ENCODE results near the gene JUN.
"Not testable (repeated sequence)": the region's sequence is repeated elsewhere in the genome, so short reads cannot be mapped to it uniquely, and the experiment has no call there.

JUN gene

GRCh38 chr1:58805716-58806571, 22.1 kb upstream of the JUN start:
- no peak for DNase-seq

- no peak for DNase-seq
Measured at GRCh38 chr1:58804853-58805565, 21.2 kb upstream of the JUN start.

GRCh38 chr1:58803858-58804257, 20.0 kb upstream of the JUN start:
- DNase-seq: no peak

DNA sequence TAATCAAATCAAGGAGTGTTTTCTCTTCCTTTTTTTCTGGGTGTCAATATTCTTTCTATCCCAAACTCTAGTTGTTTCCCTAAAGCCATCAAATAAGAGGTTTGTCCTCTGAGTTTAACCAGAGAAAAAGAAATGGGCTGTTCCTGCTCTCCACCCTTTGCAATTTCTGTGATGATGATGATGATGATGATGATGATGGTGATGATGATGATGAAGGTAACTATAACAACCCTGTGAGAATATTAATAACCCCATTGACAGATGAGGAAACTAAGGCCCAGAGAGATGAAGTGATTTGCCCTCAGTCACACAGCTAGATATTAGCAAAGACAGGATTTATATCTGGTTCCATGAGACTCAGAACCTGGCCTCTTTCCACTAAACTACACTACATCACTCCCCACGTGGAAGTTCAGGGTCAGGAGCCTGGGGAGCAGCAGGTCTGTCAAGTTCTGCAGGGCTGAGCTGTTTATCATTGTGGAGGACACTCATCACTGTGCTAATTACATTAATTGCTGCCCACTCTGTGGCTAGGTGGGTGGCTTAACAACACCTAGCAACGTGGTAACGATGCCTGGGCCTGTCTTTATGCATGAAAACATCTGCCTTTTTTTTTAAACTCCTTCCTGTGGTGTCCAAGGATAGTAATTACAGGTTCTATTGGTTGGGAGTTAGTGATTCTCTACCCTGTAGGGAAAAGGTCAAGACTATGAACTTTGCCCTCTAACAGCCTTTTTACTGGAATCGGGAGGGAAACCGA, 19.0 kb upstream of the JUN start:
- DNase-seq: no peak

- not testable (repeated sequence) for DNase-seq
Measured at GRCh38 chr1:58801286-58801685, 17.4 kb upstream of the JUN start.

GRCh38 chr1:58799650-58800049, 15.8 kb upstream of the JUN start:
- DNase-seq: no peak

- no peak for DNase-seq
Measured at GRCh38 chr1:58798910-58799442, 15.1 kb upstream of the JUN start.

- no peak for DNase-seq
Measured at GRCh38 chr1:58796416-58796815, 12.6 kb upstream of the JUN start.

DNA sequence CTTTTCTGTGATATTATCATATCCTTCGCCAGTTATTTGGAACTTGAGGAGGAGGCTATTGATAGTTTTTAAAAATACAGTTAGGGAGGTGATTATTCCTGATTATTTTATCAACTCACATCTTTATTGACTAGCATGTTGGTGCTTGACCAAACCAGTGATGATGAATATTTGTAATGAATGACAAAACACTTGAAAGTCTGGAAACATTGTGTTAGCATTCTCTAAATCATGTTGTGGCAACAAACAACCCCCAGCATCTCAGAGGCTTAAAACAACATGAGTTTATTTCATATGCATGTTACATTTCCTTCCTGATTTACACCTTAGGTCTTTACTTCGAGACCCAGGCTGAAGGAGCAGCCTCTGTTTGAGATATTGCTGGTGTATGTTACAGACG, 10.7 kb upstream of the JUN start:
- DNase-seq: no peak

DNA sequence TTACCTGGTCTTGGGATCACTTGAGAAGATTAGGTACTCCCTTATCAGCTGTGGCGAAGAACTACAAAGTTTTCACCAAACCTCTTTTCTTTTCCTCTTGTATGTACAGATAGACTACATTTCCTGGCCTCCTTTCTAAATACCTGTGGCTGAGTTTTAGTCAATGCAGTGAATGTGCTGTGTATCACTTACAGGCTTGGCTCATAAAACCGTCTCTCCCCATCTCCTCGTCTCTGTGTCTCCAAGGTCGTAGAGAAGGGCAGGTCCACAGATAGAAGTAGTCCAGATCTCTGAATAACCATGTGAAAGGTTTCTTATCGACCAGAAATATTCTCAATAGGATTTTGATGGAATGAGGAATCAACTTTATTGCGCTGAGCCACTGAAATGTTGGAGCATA, 9.0 kb upstream of the JUN start:
- DNase-seq: no peak

GRCh38 chr1:58791106-58791505, 7.3 kb upstream of the JUN start:
- no peak for DNase-seq

DNA sequence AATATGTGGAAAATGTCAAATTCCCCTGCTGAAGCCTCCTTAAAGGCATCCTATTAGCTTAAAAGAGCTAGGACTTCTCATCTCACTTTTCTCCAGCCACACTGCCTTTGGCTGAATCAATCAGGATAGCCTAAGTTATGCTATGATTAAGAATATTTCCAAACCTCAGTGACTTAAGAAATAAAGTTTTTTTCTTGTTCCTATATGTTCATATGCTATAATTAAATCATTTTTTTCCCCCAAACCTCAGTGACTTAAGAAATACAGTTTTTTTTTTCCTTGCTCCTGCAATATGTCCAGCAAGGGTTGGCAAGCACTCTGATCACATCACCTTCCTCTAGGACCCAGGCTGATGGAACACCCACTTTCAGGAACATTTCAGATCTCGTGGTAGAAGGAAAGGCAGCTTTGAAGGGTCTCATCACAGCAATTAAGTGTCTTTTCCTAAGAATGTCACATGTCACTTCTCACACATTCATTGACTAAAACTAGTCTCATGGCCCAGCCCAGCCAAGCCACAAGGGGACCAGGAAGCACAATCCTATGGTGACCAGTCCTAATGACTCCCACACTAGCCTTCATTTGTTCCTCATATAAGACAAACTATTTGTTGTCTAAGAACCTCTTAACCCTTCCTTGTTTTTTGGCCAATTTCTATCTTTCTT, 6.3 kb upstream of the JUN start:
- no peak for DNase-seq

GRCh38 chr1:58789322-58789856, 5.5 kb upstream of the JUN start:
- no peak for DNase-seq

GRCh38 chr1:58788259-58788658, 4.4 kb upstream of the JUN start:
- no peak for DNase-seq

- no peak for DNase-seq
Measured at GRCh38 chr1:58786927-58787245, 3.0 kb upstream of the JUN start.

- DNase-seq: no peak
Measured at GRCh38 chr1:58786184-58786926, 2.5 kb upstream of the JUN start.

GRCh38 chr1:58785442-58786058, 1.7 kb upstream of the JUN start:
- no peak for DNase-seq

GRCh38 chr1:58784758-58785441, 1.1 kb upstream of the JUN start:
- peak; percentile 38 for DNase-seq

DNA sequence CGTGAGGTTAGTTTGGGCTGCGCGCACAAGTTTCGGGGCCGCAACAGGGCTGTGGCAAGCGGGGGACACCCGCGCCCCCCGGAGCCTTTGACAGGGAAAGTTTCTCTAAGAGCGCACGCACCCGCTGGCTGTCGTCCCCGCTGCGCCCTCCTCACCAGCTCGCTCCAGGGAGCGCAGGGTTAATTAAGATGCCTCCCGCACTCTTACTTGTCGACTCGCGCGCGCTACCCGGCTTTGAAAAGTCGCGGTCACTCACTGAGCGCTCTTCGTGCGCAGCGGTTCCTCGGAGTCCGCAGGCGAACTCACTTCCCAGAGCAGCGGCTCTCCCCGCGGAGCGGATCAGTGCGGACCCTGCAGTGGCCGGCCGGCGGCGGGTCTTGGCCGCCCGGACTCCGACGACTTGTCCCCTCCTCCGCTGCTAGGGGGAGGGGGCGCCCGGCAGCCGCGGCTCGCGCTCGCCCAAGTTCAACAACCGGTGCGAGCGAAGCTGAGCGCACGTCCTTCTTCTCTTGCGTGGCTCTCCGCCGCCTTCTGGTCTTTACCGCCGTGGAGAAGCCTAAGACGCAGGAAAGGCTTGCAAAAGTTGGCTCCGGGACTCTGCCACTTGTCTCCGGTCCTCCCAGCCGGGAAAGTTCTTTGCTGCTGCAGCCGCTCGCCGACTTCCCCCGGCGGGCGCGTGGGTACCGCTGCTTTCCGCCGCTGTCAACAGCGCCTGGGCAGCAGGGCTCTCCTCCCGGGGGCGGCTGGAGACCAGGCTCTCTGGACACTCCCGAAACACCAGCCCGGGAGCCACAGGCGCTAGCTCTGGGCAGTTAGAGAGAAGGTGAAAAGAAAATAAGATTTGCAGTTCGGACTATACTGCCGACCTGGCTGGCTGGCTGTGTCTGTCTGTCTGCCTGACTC, 506 bp downstream of the JUN start:
- no peak for DNase-seq

Data from cortex of kidney (tissue), 1 donor.